Measurements from ENCODE around the gene SLC7A9.
"Not testable (repeated sequence)": the region's sequence is repeated elsewhere in the genome, so short reads cannot be mapped to it uniquely, and the experiment has no call there.

Gene SLC7A9

GRCh38 chr19:32866564-32867265, 2.9 kb downstream of the SLC7A9 start:
- H3K4me3 ChIP-seq (ENCODE audit: low read depth, low read length) = no peak overlapping the region
- DNase-seq (ENCODE audit: low read depth) = no peak

- H3K4me3 ChIP-seq (ENCODE audit: low read depth, low read length) = no peak overlapping the region
- no peak for DNase-seq (ENCODE audit: low read depth)
Measured at GRCh38 chr19:32866061-32866460, 3.5 kb downstream of the SLC7A9 start.

- no peak for DNase-seq (ENCODE audit: low read depth)
- no peak overlapping the region for H3K4me3 ChIP-seq (ENCODE audit: low read depth, low read length)
Measured at GRCh38 chr19:32865326-32865725, 4.2 kb downstream of the SLC7A9 start.

GRCh38 chr19:32864318-32865007, 5.1 kb downstream of the SLC7A9 start:
- no peak for DNase-seq (ENCODE audit: low read depth)
- H3K4me3 ChIP-seq (ENCODE audit: low read depth, low read length) = no peak overlapping the region

- DNase-seq (ENCODE audit: low read depth) = no peak
- no peak overlapping the region for H3K4me3 ChIP-seq (ENCODE audit: low read depth, low read length)
Measured at GRCh38 chr19:32863841-32864240, 5.7 kb downstream of the SLC7A9 start.

GRCh38 chr19:32863301-32863700, 6.3 kb downstream of the SLC7A9 start:
- no peak overlapping the region for H3K4me3 ChIP-seq (ENCODE audit: low read depth, low read length)
- DNase-seq (ENCODE audit: low read depth) = no peak

- no peak overlapping the region for H3K4me3 ChIP-seq (ENCODE audit: low read depth, low read length)
- no peak for DNase-seq (ENCODE audit: low read depth)
Measured at GRCh38 chr19:32862741-32863140, 6.8 kb downstream of the SLC7A9 start.

GRCh38 chr19:32862173-32862572, 7.4 kb downstream of the SLC7A9 start:
- no peak overlapping the region for H3K4me3 ChIP-seq (ENCODE audit: low read depth, low read length)
- no peak for DNase-seq (ENCODE audit: low read depth)

GRCh38 chr19:32861596-32861995, 8.0 kb downstream of the SLC7A9 start:
- no peak overlapping the region for H3K4me3 ChIP-seq (ENCODE audit: low read depth, low read length)
- DNase-seq (ENCODE audit: low read depth) = no peak

GRCh38 chr19:32859591-32859990, 10.0 kb downstream of the SLC7A9 start:
- no peak overlapping the region for H3K4me3 ChIP-seq (ENCODE audit: low read depth, low read length)
- DNase-seq (ENCODE audit: low read depth) = no peak

- no peak for DNase-seq (ENCODE audit: low read depth)
- H3K4me3 ChIP-seq (ENCODE audit: low read depth, low read length) = no peak overlapping the region
Measured at GRCh38 chr19:32858559-32858958, 11.0 kb downstream of the SLC7A9 start.

- no peak for DNase-seq (ENCODE audit: low read depth)
- H3K4me3 ChIP-seq (ENCODE audit: low read depth, low read length) = no peak overlapping the region
Measured at GRCh38 chr19:32858155-32858554, 11.4 kb downstream of the SLC7A9 start.

- H3K4me3 ChIP-seq (ENCODE audit: low read depth, low read length) = no peak overlapping the region
- no peak for DNase-seq (ENCODE audit: low read depth)
Measured at GRCh38 chr19:32857584-32857983, 12.0 kb downstream of the SLC7A9 start.

GRCh38 chr19:32856818-32857217, 12.7 kb downstream of the SLC7A9 start:
- DNase-seq (ENCODE audit: low read depth) = not testable (repeated sequence)

GRCh38 chr19:32852216-32852615, 17.4 kb downstream of the SLC7A9 start:
- H3K4me3 ChIP-seq (ENCODE audit: low read depth, low read length) = no peak overlapping the region
- no peak for DNase-seq (ENCODE audit: low read depth)

More at GRCh38 chr19:32856818-32857217, 12.7 kb downstream of the SLC7A9 start:
- H3K4me3 ChIP-seq (ENCODE audit: low read depth, low read length) = not testable (repeated sequence)

- H3K4me3 ChIP-seq (ENCODE audit: low read depth, low read length); DNase-seq (ENCODE audit: low read depth): not testable (repeated sequence)
Measured at GRCh38 chr19:32848035-32848434, 21.5 kb downstream of the SLC7A9 start.

- no peak for DNase-seq (ENCODE audit: low read depth)
- no peak overlapping the region for H3K4me3 ChIP-seq (ENCODE audit: low read depth, low read length)
Measured at GRCh38 chr19:32843716-32844245, 25.8 kb downstream of the SLC7A9 start.

GRCh38 chr19:32842061-32842460, 27.5 kb downstream of the SLC7A9 start:
- DNase-seq (ENCODE audit: low read depth) = no peak
- H3K4me3 ChIP-seq (ENCODE audit: low read depth, low read length) = no peak overlapping the region

GRCh38 chr19:32837531-32837930, 32.0 kb downstream of the SLC7A9 start:
- H3K4me3 ChIP-seq (ENCODE audit: low read depth, low read length) = no peak overlapping the region
- DNase-seq (ENCODE audit: low read depth) = no peak

- not testable (repeated sequence) for H3K4me3 ChIP-seq (ENCODE audit: low read depth, low read length); DNase-seq (ENCODE audit: low read depth)
Measured at GRCh38 chr19:32833388-32833787, 36.2 kb downstream of the SLC7A9 start.

GRCh38 chr19:32832825-32833224, 36.7 kb downstream of the SLC7A9 start:
- H3K4me3 ChIP-seq (ENCODE audit: low read depth, low read length); DNase-seq (ENCODE audit: low read depth): not testable (repeated sequence)
